Activated naive CD4-positive, alpha-beta T cell treated with anti-CD3 and anti-CD28 coated beads, Interleukin-2, amount 50 U/mL, for 72 hours (primary cell): ENCODE measurements around the gene ATXN7L2. TPM values are rescaled to one million over a fixed set of nuclear protein-coding genes. Genes with fewer than 3 reads are reported as not detected.

Experiments
- ATAC-seq, 2 donors: fragments of 150-1000 bp; cut with Tn5 transposase; 2 replicates each; pipeline ENCODE4 v1.10.0; 2021; ENCODE audit warnings: mild to moderate bottlenecking in 2 of 2, moderate library complexity in 2 of 2
- DNase-seq, 2 donors: peaks; one replicate each; pipeline ENCODE4 v3.0.0; 2021 to 2022; ENCODE audit warnings: low spot score in 2 of 2
- H3K27ac Mint-ChIP-seq, 2 donors: one replicate each; pipeline ENCODE4 v1.8.0; 2022; ENCODE audit warnings: mild to moderate bottlenecking in 2 of 2, mixed read lengths in 2 of 2
- H3K36me3 Mint-ChIP-seq, 2 donors: one replicate each; pipeline ENCODE4 v1.8.0; 2022; ENCODE audit warnings: mixed read lengths in 2 of 2
- H3K9me3 Mint-ChIP-seq, 2 donors: one replicate each; pipeline ENCODE4 v1.8.0; 2022; ENCODE audit warnings: mixed read lengths in 2 of 2
- total RNA-seq, 2 donors: library from RNA; stranded (reverse); gene quantifications; one replicate each; pipeline ENCODE4 v1.2.3, GENCODE V29; 2022

ATXN7L2 gene
- total RNA-seq, 2 donors from 2014 or later: 11.5 to 21.9 TPM

GRCh38 chr1:109502364-109502851 is 18.7 kb downstream of the ATXN7L2 start:
- no peaks in the 10 kb centered on the region for H3K9me3 Mint-ChIP-seq
- peak overlapping the region in 1 of 2 donors; percentile 56 for H3K27ac Mint-ChIP-seq
- H3K36me3 Mint-ChIP-seq: peaks cover 0 to 7% of the 10 kb centered on the region in 2 donors
- DNase-seq (no peak), ATAC-seq (peak; percentile 60 to 69)

GRCh38 chr1:109503935-109504334 is 20.2 kb downstream of the ATXN7L2 start:
- H3K27ac Mint-ChIP-seq: peak overlapping the region; percentile 73 to 87
- no peak for DNase-seq
- H3K36me3 Mint-ChIP-seq: peaks cover 7 to 10% of the 10 kb centered on the region in 2 donors
- H3K9me3 Mint-ChIP-seq: no peaks in the 10 kb centered on the region
- no peak for ATAC-seq

DNA sequence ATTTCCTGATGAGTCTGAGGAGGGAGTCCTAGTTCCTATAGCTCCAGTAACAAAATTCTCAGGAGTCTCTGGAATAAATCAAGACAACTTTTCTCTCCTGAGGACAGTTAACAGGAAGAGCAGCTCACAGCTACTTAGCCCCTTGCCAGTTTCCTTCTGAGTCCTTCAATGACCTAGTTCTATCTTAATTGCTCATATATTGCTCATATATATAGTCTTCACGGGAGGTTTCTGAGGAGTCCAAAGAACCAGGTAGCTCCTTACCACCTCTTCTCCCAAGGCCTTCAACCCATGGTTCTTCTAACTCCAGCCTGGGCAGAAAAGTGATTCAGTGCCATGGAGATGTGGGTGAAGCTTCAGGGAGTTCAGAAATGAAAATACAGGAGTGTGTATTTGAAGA is 21.3 kb downstream of the ATXN7L2 start:
- no peak for DNase-seq
- no peaks in the 10 kb centered on the region for H3K9me3 Mint-ChIP-seq
- peak; percentile 52 to 73 for ATAC-seq
- H3K36me3 Mint-ChIP-seq: peaks cover under 1 to 10% of the 10 kb centered on the region in 2 donors
- peak overlapping the region in 1 of 2 donors; percentile 73 for H3K27ac Mint-ChIP-seq

DNA sequence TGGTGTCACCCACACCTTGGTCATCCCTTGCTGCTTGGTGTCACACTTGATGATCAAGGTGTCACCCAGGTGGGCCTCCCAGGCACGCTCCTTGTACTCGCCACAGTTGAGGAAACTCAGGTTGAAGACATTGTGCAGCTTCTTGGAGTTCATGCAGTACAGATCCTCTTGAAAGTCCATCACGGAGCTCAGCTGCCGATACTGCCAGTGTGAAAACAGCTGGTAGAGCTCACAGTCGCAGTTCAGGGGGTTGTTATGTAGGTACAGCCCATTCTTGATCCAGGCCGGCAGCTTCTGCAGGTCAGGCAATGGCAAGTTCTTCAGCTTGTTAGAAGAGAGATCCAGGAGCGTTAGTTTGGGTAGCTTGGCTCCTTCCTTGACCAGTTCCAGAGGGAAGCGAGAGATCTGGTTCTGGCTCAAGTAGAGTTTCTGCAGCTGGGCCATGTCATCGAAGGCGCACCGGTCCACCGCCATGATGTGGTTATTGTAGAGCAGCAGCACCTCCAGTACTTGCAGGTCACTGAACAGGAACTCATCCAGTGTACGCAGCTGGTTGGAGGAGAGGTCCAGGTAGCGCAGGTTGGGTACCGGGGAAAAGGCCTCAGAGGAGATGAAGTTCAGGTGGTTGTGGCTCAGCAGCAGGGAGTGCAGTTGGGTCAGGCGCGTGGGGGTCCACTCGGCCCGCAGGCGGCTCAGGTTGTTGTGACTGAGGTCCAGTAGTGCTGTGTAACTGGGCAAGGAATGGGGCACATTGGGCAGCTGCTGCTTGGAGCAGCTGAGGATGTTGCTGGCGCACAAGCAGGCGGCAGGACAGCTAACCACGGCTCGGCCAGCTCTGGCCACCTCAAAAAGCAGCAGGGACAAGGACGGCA is 24.5 kb downstream of the ATXN7L2 start:
- H3K36me3 Mint-ChIP-seq: peaks cover 0 to 10% of the 10 kb centered on the region in 2 donors
- H3K27ac Mint-ChIP-seq: peak overlapping the region; percentile 26 to 74
- ATAC-seq: no peak
- H3K9me3 Mint-ChIP-seq: no peaks in the 10 kb centered on the region
- DNase-seq: no peak

DNA sequence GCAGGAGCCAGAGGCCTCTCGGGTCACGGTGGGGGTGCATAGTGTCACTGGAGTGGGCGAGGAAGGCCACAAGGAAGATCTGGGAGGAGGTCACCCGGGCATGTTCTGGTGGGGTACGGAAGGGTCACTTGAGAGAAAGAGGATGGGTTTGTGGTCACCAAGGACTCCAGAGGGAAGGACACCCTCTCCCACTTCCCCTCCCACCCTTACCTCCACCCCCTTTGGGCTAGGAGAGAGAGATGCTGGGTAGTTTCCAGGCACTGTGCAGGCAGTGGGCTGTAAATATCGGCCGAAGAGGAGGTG is 25.1 kb downstream of the ATXN7L2 start:
- H3K9me3 Mint-ChIP-seq: no peaks in the 10 kb centered on the region
- no peak for ATAC-seq
- H3K27ac Mint-ChIP-seq: peak overlapping the region; percentile 26 to 74

GRCh38 chr1:109509176-109510134 is 25.8 kb downstream of the ATXN7L2 start, which contains the start of gene AMIGO1:
Gene AMIGO1 (minus strand): TSS chr1:109509727. CDS start chr1:109508912, 815 bp downstream.
- Mint-ChIP-seq H3K27ac (peak within 1 kb of the TSS; percentile 26 to 74), H3K9me3 (no peaks in the 10 kb centered on the region), H3K36me3 (peaks cover 0 to 10% of the 10 kb centered on the region in 2 donors)
- ATAC-seq (peak; percentile 62 to 70), DNase-seq (peak in 1 of 2 donors; percentile 63)

More for the DNA sequence above, 25.1 kb downstream of the ATXN7L2 start:
- peaks cover 0 to 10% of the 10 kb centered on the region in 2 donors for H3K36me3 Mint-ChIP-seq
- DNase-seq: no peak

DNA sequence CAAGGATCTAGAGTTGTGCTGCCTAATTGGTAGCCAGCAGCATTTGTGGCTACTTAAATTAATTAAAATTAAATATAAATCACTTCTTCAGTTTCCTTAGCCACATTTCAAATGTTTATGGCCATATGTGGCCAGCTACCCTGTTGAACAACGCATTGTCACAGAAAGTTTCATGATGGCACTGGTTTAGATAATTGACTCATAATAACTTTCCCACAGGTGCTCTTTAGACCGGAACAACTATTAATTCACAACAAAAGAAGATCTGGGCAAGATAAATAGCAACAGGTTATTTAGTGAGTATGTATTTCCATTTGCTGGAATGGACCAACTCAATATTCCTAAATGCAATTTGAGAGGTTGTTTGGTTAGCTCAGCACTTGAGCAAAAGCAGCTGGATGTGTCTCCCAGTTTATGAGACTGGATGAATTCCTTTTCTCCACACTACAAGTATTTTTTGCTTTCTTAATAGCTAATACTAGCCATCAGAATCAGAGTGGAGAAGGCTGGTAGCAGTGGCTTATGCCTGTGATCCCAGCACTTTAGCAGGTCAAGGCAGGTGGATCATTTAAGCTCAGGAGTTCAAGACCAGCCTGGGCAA is 29.5 kb downstream of the ATXN7L2 start:
- Mint-ChIP-seq H3K9me3 (no peaks in the 10 kb centered on the region), H3K27ac (no peak overlapping the region), H3K36me3 (peaks cover 0 to 5% of the 10 kb centered on the region in 2 donors)
- no peak for ATAC-seq
- DNase-seq: no peak

DNA sequence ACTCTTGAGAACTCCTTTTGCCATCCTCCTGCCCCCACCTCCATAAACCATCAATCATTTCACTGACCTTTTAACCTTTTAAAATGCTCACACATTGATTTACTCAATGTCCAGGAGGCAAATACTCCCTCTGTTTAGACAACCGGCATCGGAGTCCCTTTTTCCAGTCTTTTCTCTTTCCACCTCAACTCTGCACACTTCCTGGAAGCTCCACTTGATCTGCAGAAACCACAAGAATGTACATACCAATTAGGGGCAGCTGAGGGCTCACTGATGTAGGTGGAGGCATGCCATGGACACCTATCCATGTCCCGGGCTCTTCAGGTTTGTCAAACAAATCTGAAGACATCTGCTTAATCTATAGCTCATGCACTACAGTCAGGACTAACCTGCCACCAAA is 31.1 kb downstream of the ATXN7L2 start:
- H3K9me3 Mint-ChIP-seq: no peaks in the 10 kb centered on the region
- H3K27ac Mint-ChIP-seq: peak overlapping the region in 1 of 2 donors; percentile 69
- H3K36me3 Mint-ChIP-seq: no peaks in the 10 kb centered on the region
- ATAC-seq (no peak), DNase-seq (no peak)

DNA sequence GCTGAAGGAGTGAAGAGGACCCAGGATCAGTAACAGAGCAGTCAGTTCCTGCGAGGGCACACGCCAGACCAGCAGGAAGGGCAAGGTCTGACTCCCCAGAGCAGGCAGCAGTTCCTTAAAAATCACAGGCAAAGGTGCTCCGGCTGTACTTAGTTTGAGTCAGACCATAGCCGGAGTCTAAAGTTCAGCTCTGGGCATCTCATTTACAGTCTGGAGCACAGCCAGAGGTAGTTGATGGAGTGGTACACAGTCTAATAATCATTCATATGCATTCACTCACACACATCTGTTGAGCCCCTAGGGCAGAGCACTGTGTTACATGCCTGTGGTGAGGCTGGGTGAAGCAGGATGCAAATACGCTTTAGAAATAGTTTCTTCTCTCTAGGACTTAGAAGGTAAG is 33.2 kb downstream of the ATXN7L2 start:
- Mint-ChIP-seq H3K36me3 (no peaks in the 10 kb centered on the region), H3K9me3 (no peaks in the 10 kb centered on the region), H3K27ac (peak overlapping the region in 1 of 2 donors; percentile 39)
- no peak for ATAC-seq
- no peak for DNase-seq

DNA sequence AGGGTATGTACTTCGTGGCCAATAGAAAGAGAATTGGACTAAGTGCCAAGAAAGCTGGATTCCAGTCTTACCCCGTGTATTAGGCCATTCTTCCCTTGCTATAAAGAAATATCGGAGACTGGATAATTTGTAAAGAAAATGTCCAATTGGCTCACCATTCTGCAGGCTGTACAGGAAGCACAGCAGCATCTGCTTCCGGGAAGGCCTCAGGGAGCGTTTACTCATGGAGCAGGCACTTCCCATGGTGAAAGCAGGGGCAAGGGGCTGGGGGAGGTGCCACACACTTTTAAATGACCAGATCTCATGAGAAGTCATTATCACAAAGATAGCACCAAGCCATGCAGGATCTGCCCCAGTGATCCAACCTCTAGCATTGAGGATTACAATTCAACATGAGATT is 33.6 kb downstream of the ATXN7L2 start:
- Mint-ChIP-seq H3K27ac (no peak overlapping the region), H3K36me3 (no peaks in the 10 kb centered on the region), H3K9me3 (no peaks in the 10 kb centered on the region)
- no peak for ATAC-seq
- DNase-seq: no peak

DNA sequence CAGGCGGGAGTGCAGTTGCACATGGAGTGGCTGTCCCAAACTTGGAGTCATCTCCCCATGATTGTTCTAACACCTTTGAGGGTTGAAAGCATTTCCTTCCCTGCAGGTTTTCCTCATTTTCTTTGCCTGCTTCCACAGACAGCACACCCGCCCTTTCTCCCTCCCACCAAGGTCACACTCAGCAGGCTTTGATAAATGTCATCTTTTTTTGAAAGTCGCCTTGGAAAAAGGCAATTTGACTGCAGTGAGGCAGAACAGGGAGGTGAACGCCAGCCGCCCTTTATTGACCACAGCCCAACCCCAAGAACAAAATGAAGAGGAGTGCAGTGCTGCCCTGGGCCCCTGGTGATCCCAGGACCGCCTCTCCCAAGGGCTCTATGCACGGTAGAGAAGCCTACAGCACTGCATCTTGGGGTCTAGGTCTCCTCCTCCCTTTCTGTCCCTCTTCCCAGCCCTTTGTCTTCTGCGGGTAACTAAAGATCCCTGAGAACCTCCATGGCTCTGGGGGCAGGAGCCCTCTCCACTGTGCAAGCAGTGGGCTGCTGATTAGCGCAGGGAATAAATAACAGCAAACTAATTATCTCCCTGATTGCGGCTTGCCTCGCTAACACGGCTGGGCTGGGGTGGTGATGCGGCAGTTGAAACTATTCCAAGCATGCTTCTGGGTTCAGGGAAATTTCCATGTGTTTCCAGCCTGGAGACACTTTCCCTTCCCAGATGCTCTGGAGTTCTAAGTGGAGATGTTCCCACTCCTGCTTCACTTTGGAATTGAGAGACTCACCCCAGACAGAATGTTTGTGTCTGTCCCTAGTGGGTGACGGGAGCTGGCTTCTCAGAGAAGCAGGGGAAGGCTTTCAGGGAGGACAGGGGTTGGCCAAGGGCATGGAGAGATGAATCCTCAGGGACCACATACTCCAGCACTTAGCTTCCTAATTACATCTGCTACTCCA is 37.6 kb downstream of the ATXN7L2 start:
- ATAC-seq (no peak), DNase-seq (no peak)
- no peaks in the 10 kb centered on the region for H3K36me3 Mint-ChIP-seq
- H3K27ac Mint-ChIP-seq: no peak overlapping the region
- H3K9me3 Mint-ChIP-seq: no peaks in the 10 kb centered on the region

- DNase-seq (no peak), ATAC-seq (no peak)
- Mint-ChIP-seq H3K9me3 (no peaks in the 10 kb centered on the region), H3K36me3 (no peaks in the 10 kb centered on the region), H3K27ac (no peak overlapping the region)
Measured at GRCh38 chr1:109522026-109522425, 38.3 kb downstream of the ATXN7L2 start.

DNA sequence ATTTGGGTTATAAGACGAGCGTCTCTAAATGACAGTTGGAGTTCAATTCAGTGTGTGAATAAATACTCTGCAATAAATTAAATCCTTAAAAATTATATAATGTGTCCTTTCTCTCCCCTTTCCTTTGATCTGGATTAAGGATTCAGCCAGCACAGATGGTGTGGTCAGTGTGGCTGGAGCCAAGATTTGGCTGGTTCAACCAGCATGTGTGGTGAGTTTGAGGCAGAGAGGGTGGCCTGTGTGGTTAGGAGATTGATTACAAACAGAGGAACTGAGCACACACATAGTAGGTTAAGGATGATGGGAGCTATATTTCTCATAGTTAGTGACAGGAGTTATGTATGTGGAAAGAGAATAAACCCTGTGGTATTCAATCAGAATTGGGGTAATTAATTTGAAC is 40.0 kb downstream of the ATXN7L2 start:
- no peaks in the 10 kb centered on the region for H3K9me3 Mint-ChIP-seq
- no peak for ATAC-seq
- H3K36me3 Mint-ChIP-seq: no peaks in the 10 kb centered on the region
- no peak overlapping the region for H3K27ac Mint-ChIP-seq
- DNase-seq: no peak

GRCh38 chr1:109527098-109527811 is 43.5 kb downstream of the ATXN7L2 start:
- ATAC-seq: no peak
- H3K9me3 Mint-ChIP-seq: no peaks in the 10 kb centered on the region
- H3K36me3 Mint-ChIP-seq: no peaks in the 10 kb centered on the region
- H3K27ac Mint-ChIP-seq: peak overlapping the region in 1 of 2 donors; percentile 19
- no peak for DNase-seq
